Activated CD4-positive, alpha-beta T cell treated with anti-CD3 and anti-CD28 coated beads, Interleukin-10, Interleukin-2, amounts not matched to agents 100 ng/mL and 50 ng/mL, durations not matched to agents 16 hours and 8 hours (primary cell): ENCODE measurements around the gene SLPI.

ENCODE experiments used
- DNase-seq: peaks from one replicate; pipeline ENCODE4 v3.0.0-alpha.2; 2020

Gene SLPI, protein sequence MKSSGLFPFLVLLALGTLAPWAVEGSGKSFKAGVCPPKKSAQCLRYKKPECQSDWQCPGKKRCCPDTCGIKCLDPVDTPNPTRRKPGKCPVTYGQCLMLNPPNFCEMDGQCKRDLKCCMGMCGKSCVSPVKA

DNA sequence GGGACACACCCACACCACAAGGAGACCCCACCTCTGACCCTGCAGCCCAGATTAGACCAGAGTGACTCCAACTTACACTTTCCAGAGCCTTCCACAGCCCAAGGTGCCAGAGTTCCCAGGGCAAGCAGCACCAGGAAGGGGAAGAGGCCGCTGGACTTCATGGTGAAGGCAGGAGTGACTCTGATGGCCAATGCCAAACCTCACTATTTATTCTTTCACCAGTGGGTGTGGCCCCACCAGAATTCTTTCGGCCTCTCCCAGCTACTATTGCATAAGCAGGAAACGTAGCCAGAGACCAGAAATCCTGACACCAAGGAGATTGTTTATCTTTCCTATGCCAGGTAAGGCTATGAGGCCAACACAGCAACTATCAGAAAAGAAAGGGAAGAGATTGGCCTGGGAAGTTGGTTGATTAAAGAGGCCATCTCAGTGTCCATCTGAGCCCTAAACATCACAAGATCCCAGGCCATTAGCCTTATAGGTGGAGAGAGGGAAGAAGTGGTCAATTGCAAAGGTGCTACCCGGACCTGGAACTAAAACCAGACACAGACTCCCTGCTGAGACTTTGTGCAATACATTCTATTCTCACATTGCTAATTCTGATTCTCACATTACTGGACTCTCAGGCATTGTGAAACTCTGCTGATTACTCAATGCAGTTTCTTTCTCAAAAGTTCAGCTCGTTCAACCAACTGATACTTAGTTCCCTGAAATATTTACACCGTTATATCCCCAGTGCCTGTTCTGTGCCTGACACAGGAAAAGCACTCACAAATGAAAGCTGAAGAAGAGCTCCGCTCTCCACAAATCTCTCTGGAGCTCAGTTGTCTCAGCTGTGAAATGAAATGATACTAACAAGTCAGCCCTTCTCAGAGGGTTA is at the start of gene SLPI:
Gene SLPI (minus strand): TSS at position 182 of the 880 bp plus-strand sequence. CDS start 21 bp downstream, at position 161.
- DNase-seq: peak; percentile 61

DNA sequence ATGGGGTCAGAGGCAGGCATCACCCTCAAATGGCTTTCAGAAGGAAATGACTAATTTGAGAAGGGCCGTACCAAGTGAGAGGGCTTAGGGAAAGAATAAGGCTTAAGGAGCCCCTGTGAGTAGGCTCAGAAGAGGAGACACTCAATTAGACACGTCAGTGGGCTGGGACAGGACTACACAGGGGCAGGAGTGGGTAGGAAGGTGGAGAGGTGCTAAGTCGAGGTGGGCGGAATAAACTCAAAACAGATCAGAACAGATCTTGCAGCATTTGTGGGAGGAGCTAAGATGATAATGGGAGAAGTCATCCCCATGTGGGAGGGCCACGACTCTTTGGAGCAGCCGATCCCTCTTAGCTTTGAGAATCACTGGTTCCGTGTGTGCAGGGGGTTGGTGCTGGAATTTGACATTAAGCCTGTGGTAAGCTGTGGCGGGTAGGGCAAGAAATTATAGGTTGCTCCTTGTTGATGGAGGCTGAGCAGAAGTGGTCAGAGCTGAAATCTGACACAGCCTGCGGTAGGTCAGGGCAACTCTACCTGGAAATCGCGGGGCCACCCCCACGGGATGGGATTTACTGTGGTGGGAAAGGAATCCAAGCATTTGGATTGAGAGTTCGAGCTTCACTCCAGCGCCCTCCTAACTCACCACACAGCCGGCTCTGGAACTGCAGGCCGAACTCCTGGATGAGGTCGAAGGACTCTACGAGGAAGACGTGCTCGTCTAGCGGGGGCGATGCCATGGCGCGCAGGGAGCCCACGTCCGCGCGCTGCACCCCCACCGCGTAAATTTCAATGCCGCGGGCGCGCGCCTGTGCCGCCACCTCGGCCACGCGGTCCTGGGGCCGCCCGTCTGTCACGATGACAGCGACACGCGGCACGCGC is 49.5 kb upstream of the SLPI start:
- peak; percentile 65 for DNase-seq

DNA sequence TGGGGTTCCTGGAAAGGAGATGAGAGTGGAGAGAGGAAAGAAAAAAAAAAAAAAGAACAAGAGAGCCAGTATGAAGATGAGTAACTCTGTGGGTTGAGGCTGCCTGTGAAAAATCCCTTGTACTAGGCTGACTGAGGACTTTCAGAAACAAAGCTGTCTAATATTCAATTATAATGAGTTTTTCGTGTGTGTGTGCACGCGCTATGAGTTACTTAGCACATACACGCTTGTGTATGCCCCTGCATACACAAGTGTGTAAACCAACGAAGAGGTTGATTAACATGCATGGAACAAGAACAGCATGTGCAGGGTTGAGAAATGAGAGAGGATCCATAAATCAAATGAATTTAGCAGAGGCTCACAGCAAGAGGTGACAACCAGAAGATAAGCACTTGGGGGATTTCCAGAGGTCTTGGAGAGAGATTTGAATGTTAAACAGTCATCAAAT is 47.5 kb upstream of the SLPI start:
- DNase-seq: peak; percentile 70

DNA sequence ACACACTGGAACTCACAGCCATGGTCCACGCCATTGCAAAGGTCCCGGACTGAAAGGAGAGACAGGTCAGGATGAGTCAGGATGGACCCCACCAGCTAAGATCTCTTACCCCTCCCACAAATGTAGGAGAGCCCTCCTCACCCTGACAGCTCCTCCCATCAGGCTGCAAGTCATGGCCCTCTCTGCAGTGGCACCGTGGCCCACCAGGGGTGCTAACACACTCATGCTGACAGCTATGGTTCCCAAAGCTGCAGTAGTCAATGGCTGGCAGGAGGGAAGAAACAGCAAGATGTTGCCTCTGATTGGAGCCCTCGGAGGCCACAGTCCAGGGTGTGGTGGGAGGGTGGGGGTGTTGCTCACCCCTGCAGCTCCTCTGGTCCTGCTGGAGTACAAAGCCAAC is 46.6 kb upstream of the SLPI start:
- DNase-seq: peak; percentile 76

DNA sequence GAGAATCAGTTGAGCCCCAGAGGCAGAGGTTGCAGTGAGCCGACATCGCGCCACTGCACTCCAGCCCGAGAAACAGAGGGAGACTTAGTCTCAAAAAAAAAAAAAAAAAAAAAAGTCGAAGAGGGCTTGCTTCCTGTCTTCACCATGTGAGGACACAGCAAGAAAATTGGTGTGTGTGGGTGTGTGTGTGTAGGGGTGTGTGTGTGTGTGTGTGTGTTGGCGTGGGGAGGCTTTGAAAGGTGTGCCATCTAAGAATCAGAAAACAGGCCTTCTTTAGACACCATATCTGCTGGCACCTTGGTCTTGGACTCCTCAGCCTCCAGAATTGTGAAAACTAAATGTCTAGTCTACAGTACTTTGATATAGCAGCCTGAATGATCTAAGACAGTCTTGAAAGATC is 45.4 kb upstream of the SLPI start:
- no peak for DNase-seq

DNA sequence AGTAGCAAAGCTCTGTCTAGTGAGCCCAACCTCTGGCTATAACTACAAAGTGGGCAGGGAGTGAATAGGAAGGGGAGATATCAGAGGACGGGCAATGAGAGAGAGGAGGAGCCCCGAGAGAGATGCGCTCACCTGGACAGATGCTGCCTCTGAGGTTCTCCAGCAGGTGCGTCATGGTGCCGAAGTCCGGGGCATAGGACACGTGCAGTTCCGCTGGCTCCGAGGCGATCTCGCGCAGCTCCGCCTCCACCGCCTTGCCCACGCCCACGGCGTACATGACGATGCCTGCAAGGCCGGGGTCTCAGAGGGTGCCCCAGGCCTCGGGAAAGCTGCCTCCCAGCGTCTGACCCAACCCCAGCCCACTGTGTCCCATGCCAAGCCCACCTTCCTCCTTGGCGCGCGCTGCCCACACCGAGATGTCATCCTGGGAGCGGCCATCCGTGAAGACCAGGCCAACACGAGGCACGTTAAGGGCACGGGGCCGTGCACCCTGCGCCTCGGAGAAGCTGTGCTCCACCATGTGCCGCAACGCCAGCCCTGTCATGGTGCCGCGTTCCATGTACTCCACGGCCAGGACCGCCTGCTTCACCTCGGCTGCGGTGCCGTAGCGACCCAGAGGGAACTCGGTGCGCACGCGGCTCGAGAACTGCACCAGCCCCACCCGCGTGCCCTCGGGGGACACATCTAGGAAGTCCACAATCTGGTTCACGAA is 43.6 kb upstream of the SLPI start:
- DNase-seq: no peak

DNA sequence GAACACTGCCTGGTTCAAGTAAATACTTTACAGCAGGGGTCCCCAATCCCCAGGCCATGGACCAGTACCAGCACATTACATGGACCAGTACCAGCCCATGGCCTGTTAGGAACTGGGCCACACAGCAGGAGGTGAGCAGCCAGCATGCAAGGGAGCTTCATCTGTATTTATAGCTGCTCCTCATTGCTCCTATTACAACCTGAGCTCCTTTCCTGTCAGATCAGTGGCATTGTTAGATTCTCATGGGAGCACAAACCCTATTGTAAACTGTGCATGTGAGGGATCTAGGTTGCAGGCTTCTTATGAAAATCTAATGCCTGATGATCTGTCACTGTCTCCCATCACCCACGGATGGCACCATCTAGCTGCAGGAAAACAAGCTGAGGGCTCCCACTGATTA is 40.3 kb upstream of the SLPI start:
- no peak for DNase-seq

DNA sequence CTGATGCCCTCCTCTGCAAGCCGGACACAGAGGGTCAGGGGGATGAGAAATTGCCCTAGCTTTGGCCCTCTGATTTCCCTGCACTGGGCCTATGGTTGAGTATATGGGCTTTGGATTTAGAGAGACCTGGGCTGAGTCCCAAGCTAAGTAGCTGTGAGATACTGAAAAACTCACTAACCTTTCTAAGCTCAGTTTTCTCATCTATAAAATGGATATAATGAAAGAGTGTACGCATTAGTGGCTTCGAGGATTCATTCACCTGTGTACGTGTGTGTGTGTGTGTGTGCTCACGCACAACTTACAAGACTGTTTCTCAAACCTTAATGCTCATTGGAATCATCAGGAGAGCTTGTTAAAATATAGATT is 39.6 kb upstream of the SLPI start:
- no peak for DNase-seq

DNA sequence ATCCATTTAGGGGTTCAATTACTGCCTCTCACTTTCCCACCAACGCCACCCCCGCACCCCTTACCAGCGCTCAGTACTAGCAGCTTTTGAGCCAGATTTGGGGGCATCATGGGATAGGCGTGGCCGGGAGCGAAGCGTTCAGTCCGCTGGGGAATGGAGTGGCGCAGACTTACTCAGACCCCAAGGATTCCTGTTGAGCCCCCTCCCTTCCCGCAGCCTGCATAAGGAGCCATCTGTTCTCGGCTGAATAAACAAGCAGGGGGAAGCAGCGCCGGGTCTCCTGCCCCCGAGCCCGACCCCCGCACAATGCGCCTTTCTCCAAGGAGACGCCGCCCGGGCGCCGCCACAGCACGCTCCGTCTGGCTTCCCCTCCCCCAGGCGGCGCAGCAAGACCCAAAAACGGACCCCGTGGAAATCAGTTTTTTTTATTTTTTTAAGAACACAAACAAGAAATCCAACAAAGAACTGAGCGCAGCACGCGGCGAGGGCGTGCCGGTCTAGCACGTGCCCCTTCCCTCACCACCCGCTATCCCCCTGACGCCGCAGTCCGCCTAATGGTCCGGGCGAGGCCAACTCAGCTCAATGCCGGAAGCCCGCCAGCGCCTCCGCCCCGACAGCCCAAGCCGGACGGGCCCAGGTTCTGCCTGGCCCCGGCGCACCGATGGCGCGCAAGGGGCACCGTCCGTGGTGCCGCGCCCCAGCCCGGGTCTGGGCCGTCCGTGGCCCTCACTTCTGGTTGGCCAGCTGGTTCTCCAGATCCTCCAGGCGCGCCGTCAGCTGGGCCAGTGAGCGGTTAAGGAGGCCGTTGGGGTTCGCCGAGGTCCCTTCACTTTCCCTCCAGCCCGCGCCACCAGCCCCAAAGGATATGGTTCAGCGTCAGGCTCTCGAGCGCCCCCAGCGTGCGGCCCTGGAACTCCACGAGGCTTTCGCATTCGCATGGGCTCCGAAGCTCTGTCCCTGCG is 39.0 kb upstream of the SLPI start:
- peak; percentile 85 for DNase-seq

DNA sequence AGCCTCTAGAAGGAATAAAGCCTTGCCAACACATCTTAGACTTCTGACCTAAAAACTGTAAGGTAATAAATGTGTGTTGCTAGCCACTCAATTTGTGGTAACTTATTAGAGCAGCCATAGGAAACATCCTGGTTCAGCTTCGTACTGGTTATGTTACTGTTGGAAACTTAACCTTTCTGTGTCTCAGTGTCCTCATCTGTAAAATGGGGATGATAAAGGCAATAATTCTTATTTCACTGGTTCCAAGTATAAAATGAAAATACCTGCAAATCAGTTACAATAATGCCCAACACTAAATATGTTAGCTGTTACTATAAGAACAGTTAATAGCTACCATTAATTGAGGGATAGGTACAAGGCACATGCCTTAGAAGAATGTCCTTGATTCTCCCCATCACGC is 38.0 kb upstream of the SLPI start:
- no peak for DNase-seq

DNA sequence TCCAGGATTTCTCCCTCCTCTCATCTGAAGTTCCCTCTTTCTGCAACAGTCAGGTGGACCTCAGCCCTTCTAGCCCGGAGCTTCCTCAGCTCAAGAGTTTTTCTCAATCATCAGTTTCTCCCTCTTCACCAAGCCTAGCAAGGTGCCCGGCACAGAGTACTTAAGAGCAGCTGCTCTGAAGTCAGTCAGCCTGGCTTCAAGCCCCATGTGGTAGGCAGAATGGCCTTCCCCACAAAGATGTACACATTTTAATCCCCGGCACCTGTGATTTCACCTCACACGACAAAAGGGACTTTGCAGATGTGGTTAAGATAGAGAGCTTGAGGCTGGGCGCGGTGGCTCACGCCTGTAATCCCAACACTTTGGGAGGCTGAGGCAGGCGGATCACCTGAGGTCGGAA is 37.2 kb upstream of the SLPI start:
- no peak for DNase-seq

DNA sequence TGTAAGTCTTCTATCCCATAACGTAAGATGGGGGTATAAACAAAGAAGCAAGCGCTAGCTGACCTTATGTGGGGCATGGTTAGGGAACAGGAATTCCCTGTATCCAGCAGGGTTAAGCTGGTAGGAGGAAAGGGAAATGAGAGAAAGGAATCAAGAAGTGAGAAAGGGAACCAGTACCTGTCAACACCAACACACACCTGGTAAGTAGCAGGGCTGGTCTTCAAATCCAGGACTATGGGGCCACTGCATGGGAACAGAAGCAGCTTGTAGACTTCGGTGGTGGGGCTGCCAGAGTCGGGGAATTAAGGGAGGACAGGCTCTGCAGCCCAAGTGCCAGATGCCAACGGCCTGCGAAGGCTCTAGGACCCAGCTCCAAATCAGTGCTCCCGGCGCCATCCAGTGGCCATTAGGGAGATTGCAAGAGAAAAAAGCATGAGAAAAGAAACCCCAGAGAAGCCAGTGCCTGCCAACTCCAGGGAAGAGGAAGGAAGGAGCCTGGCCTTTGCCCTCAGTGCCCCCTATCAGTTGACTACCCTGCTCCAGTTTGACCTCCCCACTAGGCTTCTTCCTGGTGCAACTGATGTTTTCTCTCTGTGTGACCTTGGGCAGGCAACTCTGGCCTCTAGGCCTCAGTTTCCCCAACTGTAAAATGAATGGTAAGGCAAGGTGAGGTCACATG is 36.5 kb upstream of the SLPI start:
- peak; percentile 80 for DNase-seq

DNA sequence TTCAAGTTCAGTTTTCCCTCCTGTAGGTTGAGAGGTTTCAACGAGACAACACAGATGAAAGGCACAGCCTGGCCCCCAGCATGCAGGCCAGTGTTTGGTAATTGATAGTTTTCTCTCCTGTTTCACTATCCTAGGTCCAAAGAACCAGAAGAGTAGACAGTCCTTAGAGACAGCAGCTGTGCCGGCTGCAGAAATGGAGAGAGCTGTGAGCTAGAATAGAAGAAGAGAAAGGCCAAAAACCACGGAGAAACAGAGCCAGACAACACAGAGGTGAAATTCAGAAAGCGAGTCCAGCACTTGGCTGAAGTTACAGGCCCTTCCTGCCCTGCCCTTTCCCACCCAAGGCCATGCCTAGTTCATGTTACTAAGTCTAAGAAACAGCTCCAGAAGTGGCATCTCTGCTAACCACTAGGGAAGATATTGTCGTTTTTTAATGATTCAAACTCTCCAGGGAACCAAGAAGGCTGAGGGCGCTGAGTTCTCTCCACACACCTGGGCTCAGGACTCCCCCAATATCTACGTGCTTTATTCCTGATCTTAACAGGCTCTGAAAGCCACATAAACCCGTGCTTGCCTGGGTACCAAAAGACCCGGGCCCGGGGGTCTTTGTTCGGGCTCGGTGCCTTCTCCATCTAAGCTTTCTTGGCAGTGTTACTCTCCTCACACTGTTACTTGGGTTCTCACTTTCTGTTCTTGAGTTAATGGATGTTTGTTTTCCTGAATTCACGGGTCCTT is 35.7 kb upstream of the SLPI start:
- DNase-seq: no peak

DNA sequence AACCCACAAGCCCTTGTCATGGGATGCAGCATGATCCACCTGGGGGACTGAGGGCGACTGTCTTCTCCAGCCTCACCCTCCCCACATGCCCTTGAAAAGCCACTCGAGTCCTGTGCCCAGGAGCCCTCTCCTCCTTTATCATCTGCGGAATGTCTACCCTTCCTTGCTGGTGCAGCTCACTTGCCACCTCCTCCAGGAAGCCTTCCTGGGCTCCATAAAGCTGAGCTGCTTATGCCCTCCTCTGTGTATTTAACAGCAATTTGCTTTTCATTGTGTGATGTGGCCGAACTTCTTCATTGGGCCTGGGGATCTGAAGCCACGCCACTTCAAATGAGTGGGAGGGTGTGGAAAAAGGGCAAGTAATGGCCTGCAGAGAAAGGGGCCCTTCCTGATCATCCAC is 34.5 kb upstream of the SLPI start:
- DNase-seq: no peak

DNA sequence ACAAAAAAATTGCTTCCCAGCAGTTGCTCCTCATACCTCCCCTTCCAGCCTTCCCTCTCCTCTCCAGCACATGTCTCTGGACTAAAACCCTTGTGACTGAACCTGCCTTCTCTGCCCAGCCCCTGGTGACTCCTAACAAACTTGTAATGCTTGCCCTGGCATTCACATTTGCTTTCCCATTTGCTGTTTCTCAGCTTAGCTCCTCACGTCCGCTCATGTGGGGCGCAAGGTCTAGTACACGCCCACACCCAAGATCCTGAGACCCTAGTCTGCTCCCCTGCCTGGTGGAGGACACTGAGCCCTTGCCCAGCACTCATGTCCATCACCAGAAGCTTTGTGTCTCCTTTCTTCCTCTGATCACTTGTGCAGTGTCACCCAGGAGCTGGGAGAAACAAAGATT is 34.0 kb upstream of the SLPI start:
- DNase-seq: no peak

DNA sequence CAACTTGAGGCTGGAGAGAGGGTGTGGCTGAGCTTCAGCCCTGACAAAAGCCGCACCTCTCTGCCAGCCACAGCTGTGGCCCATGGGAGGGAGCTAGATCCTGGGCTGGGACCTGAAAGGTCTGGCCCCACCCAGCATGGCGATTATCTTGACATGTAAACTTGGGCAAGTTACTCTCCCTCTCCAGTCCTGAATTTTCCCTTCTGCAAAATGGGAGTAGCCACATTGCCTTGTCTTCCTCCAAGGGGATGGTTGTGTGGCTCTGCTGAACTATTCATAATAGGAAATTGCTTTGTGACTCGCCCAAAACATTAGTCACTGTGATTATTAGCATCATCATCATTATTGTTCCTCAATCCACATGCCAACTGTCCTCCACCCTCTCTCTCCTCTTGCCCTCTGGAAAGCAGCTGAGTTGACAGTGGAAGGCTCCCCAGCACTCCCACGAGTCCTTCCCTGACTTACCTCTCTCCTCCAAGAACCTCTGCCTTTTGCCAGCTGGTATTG is 29.2 kb upstream of the SLPI start:
- DNase-seq: no peak

DNA sequence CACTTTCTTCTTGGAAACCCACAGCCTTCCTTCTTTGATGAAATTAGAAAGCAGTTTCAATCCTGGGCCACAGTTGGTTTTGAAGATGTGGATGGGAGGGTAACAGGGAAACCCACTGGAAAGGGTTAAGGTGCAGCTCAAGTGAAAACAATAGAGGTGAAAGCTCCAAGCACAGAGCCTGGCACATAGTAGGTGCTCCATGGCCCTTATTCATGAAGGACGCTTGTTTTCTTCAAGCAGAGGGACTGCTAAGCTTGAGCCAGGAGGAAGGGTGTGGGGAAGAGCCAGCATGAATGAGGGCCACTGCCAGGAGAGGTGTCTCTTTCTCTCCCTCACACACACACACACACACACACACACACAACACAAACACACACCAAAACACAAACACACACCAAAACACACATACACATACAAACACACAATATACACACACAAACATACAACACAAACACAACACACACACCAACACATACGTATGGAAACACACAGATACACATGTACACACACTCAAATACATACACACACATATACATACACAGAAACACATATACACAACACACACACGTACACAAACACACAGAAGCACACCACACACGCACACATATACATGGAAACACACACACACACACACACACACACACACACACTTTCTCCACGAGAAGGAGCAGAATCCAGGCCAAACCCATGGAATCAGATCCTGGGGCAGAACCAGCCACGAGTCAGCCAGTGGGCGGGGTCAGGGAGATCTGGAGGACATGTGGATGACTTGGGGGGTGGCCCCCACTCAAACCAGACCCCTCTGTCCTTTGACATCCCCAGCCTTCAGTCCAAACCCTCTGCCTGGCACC is 28.6 kb upstream of the SLPI start:
- DNase-seq: no peak

DNA sequence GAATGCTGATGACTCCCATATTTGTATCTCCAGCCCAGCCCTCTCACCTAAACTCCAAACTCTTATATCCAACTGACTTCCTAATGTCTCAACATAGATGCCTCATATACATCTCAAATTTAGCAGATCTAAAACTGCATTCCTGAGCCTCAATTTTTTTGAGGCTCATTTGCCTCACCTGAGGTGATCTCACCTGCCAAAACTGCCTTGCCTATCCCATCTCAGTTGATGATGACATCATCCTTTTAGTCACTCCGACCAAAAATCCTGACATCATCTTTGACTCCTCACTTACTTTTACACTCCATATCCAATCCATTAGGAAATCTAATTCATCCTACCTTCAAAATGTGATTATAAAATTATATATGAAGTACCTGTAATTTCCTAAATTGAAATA is 25.6 kb upstream of the SLPI start:
- DNase-seq: no peak

DNA sequence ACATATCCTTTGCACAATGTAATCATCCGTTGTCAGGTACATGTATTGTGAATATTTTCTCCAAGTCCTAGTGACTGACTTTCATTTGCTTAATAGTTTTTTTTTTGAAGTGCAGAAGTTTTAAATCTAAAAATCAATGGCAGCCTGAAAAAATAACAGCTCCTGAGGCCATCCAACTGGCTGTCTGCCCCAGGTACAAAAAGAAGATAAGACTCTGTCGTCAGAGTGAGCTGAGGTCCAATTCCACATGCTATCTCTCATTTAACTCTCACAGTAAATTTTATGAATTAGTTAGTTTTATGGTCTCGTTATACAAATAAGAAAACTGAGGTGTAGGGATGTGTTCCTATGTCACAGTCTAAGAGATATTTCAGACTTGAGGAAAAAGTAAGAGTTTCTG is 21.0 kb upstream of the SLPI start:
- DNase-seq: no peak
